Medulla oblongata (tissue), 1 donor: ENCODE data around the gene HMGA1.

ENCODE experiments used
- DNase-seq: peaks from one replicate; pipeline ENCODE4 v3.0.0-alpha.2; 2015; ENCODE audit errors: extremely low spot score

The HMGA1 gene, protein sequence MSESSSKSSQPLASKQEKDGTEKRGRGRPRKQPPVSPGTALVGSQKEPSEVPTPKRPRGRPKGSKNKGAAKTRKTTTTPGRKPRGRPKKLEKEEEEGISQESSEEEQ

DNA sequence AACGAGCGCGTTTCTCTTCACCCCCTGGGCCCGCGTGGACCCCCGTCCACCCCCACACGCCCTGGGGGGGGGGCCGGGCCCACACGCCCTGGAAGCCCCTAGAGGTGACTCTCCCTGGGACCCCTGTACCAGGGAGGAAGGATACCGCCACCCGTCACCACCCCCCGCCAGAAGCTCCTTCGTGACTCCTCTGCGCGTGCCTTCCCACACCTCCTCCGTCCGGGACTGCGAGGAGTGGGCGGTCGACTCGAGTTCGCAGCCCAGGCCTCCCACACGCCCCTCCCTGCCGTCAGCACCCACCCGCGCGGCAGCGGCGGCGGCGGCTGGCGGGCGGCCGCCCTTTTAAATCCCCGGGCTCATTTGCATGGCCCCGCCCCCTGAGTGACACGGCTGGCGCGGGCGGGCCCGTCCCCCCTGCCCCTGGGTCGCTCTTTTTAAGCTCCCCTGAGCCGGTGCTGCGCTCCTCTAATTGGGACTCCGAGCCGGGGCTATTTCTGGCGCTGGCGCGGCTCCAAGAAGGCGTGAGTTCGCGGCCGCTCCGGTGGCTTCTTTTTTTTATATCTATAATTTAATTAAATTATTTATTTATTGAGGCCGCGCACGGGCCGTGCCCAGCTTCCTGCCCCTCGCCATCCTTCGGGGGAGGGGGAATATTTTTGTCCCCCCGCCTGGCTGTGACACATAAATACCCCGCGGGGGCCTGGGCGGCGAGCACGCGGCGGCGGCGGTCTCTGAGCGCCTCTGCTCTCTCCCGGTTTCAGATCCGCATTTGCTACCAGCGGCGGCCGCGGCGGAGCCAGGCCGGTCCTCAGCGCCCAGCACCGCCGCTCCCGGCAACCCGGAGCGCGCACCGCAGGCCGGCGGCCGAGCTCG, at the start of gene HMGA1:
Gene HMGA1 (plus strand): TSS at position 431 of the 873 bp plus-strand sequence. CDS start 3,908 bp downstream, outside the sequence.
- peak; percentile 91 for DNase-seq

DNA sequence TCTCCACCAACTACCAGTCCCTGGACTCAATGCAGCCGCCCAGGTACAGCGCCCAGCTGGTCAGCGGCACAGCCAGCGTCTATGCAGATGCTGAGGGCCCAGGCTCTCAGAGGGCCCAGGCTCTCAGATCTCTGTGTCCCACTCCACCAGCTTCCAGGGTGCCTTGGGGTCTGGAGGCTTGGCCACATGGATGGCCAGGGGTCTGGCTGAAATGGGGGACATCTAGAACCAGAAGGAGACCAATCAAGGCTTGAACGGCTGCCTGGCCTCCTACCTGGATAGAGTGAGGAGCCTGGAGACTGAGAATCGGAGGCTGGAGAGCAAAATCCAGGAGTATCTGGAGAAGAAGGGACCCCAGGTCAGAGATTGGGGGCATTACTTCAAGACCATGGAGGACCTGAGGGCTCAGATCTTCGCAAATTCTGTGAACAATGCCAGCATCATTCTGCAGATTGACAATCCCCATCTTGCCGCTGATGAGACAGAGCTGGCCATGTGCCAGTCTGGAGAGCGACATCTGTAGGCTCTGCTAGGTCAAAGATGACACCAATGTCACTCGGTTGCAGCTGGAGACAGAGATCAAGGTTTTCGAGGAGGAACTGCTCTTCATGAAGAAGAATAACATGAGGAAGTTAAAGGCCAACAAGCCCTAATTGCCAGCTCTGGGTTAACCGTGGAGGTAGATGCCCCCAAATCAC, 46.7 kb upstream of the HMGA1 start:
- DNase-seq: peak; percentile 28

DNA sequence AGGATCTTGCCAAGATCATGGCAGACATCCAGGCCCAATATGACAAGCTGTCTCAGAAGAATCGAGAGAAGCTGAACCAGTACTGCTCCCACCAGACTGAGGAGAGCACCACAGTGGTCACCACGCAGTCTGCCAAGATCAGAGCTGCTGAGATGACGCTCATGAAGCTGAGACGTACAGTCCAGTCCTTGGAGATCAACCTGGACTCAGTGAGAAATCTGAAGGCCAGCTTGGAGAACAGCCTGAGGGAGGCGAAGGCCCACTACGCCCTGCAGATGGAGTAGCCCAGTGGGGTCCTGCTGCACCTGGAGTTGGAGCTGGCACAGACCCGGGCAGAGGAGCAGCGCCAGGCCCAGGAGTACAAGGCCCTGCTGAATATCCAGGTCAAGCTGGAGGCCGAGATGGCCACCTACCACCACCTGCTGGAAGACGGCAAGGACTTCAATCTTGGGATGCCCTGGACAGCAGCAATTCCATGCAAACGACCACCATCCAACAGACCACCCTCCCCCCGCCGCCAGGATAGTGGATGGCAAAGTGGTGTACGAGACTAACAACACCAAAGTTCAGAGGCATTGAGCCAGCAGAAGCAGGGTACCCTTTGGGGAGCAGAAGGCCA, 46.1 kb upstream of the HMGA1 start:
- no peak for DNase-seq

DNA sequence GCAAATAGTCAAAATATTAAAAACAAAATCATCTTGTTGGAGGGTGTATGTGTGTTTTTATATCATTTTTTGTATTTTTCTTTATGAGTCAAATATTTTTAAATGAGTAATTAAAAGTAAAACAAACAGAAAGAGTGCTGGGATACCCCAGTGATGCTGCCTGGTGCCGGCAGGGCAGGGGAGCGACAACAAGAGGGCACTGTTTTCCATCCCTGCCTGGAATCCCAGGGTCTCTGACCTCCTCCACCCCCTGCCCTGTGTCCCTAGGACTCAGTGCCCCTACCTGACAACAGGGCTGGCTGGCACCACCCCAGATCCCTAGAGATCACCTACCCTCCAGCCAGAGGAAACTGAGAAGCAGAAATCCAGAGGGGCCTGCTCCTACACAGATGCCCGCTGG, 41.9 kb upstream of the HMGA1 start:
- no peak for DNase-seq

DNA sequence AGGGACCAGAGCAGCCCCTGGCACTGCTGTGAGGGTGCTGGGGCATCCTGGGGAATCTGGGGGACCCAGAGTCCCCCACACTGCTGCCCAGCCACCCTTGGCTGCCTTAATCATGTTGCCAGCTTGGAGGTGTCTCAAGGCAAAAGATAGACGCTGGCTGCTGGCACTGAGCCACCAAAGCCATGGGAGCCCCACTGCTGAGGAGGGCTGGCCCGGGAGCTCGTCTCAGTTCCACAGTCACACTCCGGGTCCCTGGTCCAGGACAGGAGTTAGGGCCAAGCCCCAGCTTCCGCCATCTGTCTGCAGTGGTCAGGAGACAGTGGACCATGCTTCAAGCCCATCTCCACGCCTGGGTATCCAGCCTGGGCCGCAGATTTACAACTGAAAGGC, 41.0 kb upstream of the HMGA1 start:
- DNase-seq: no peak

DNA sequence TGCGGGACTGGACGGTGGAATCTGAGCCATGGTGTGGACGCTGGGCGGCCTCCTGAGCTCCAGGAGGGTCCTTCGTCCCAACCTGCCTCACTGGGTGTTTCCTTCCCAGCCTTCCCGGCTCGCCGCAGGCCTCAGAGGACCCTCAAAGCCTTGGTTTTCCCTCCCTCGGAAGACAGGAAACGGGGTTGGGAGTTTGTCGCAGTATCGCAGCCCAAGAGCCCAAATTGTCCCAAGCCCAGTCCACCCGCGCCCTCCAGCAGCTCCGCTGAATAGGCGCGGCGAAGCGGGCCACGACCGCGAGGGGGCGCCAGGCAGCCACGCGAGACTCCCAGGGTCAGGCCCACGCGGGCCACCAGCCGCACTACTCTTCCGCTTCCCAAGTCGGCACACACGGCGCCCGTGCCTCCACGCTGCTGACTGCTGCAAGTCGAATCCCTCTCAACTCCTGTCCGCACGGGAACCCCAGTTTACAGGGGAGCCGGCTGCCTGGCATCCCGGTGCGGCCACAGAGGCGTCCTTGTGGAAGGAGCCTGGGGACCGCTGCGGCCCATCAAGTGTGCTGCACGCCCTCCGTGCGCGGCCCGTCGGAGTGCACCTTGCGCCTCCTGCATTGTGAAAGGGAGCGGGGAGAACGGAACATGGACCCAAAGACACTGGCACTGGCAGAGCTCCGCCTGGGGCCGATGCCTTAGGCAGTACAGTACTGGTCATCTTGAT, 40.4 kb upstream of the HMGA1 start:
- peak; percentile 88 for DNase-seq

DNA sequence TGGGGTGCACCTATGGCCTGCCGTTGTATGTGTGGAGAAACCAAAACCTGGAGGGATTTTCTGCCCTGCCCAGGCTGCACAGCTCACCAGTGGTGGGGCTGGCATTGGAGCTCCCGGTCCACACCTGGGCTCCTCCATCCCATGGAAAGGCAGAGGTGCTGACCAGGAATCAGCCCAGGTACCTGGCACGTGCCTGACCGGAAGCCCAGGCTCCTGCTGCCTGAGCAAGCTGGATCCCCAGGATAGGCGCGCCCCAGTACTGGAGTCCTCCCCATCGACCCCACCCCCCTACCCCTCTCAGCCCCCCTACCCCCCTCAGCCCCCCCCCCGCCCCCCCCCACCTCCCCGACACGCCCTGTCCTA, 39.9 kb upstream of the HMGA1 start:
- DNase-seq: no peak

DNA sequence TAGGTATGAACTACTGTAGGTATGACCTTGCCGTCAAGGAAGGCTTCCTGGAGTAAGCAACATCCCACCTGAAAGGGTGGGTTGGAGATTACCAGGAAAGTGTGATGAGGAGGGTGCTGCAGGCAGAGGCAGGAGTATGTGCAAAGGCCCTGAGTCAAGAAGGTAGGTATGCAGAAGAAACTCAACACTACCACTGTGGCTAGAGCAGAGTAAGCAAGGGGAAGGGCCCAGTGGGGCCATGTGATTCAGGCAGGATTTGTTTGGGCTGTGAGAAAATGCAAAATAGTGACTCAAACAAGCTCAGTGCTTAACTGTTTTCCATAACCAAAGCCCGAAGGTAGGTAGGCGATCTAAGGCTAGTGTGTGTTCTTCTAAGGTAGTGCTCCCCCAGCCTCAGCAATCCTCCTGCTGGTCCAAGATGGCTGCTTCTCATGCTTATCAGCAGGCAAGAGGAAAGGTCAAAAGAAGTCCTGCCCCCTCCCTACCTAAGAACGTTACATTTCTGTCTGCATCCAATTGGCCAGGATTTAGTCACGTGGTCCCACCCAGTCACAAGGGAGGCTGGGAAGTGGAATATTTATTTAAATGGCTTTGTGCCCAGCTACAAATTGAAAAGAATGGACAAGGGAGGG, 36.2 kb upstream of the HMGA1 start:
- DNase-seq: no peak

DNA sequence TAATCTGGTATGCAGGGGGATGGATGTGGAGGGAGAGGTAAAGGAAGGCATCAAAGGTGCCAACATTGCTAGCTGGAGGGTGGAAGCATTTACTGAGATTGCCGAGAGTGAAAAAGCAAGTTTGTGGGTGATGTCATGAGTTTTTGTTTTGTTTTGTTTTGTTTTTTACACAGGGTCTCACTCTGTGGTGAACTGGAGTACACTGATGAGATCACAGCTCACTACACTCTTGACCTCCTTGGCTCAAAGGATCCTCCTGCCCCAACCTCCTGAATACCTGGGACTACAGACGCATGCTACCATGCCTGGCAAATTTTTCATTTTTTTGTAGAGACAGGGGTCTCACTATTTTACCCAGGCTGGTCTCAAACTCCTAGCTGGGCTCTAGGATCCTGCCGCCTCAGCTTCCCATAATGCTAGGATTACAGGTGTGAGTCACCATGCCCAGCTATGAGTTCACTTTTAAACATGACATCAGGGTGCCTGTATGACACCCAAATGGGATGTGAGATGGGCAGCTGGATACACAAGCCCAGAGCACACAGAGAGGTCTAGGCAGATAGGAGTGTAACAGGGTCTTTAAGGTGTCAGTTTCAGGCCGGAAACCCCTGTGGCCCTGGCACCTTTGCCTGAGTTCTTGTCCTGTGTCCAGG, 35.1 kb upstream of the HMGA1 start:
- no peak for DNase-seq

DNA sequence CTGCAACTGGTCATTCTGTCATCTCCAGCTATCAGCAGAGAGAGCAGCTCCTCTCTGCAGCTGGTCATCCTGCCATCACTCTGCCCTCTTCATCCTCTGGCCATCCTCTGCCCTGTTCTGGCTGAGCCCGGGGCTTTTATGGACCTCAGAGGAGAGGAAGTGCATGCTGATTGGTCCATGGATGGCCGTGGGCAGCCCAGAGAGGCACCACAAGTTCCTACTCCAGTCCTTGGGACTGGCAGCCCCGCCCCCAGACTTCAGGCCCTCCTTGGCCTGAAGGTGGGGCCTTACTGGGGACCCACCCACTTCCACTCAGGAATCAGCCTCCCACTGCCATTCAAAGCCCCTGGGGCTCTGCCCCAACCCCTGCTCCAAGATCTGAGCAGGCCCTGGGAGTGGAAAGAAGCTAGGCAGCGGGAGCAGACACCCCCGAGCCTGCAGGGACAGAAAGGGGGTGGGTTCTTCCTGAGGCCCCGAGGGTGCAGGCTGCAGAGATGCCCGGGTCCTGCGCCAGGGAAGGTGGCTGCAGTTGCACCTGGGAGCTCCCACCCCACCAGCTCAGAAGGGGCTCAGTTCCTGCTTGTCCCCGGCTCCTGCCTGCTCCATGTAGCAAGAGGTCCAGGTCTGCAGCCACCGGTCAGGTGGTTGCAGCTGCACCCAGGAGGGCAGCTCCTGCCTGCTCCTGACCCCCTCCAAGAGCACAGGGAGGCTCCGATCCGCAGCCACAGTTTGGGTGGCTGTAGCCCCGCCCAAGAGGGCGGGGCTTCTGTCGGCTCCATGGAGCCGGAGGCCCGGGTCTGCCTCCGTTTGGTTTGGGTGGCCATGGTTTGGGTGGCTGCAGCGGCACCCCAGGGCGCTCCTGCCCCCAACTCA, 34.1 kb upstream of the HMGA1 start:
- no peak for DNase-seq

DNA sequence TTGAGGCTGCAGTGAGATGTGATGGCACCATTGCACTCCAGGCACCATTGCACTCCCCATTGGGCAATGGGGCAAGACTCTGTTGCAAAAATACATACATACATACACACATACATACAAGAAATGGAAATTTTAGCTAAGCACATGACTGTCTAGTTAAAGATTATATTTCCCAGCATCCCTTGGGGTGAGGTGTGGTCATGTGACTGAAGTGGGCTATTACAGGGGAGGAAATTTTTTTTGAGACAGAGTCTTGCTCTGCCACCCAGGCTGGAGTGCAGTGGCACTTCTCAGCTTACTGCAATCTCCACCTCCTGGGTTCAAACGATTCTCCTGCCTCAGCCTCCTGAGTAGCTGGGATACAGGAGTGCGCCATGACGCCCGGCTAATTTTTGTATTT, 32.0 kb upstream of the HMGA1 start:
- DNase-seq: no peak

DNA sequence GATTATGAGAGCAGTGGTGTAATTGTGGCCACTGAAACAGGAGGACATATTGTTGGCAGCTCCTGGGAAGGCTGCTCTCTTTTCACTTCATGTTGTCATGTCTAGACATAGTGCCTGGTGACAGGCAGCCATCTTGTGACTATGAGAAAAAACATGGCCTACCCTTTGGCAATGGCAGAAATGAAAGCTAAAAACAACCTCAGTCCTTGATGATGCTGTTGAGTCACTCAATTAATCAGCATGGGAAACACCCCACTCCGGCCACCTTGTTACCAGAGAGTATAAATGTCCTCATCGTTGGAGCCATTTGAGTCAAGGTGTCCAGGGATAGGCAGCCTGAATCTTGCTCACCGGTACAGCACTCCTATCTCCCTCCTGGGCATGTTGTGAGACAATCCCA, 31.2 kb upstream of the HMGA1 start:
- DNase-seq: no peak

DNA sequence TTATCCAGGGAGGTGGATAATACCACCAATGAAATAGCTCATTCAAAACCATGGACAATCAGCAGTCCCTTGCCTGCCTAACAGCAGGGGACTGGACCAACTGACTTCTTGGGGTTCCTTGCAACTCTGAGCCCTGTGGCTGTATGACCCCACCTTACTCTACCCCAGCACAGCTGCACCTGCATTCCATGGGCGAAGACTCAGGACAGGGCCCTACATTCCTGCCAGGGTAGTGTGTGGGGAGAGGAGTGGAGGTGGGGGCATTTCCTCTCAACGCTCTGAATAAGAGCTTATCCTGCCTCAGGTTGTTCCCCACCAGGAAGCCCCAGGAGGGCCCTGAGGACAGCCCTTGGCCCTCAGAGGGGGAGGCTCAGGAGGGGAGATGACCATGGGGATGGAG, 30.8 kb upstream of the HMGA1 start:
- no peak for DNase-seq

DNA sequence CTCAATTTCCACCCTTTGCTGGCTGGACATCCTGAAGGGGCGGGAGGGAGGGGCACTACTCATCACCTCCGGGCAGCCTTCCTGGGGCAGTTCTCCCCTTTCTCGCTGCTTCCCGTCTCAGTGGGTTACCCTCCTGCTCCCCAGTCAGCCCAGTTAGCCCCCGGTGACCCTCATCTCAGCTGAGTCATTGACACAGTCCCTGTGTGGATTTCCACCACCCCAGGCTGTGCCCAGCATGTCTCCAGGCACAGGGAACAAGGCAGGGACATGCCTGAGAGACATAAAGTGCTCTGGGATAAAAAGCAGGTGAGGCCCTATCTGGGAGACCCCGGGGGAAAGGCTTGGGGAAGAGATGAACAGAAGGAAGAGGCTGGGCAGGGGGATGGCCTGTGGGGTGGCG, 29.9 kb upstream of the HMGA1 start:
- no peak for DNase-seq

DNA sequence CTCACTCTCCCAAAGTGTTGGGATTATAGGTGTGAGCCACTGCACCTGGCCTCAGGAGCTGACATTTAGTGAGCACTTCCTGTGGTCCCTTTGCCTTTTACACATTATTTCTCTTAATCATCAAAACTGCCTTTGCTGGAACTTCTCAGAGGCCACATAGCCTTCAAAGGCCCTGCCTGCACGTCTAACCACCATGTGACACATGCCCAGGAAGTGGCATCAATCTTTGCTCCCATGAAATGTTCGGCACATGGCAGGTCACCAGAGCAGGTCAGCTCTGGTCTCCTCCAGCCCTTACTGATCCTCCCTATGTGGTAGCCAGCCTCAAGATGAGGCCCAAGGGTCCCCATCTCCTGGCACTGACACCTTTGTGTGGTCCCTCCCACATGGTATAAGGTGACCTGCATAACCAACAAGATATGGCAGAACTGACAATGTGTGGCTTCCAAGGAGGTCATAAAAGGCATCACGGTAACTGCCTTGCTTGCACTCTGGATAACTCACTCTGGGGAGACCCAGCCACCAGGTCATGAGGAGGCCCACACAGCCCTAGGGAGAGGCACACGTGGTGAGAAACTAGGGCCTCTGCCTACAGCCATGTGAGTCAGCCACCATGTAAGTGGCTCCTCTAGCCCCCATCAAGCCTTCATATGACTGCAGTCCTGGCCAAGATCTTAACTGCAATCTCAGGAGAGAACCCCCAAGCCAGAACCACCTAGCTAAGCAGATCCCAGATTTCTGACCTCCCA, 28.8 kb upstream of the HMGA1 start:
- no peak for DNase-seq

DNA sequence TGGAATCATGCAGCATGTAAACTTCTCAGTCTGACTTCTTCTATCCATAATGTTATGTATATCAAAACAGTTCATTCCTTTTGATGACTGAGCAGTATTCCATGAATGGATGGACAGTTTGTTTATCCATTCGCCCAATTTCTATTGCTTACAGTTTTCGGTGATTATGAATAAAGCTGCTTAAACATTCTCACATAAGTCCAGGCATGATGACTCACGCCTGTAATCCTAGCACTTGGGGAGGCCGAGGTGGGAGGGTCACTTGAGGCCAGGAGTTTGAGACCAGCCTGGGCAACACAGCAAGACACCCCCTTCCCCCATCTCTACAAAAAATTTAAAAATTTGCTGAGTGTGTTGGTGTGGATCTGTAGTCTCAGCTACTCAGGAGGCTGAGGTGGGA, 22.9 kb upstream of the HMGA1 start:
- DNase-seq: no peak

DNA sequence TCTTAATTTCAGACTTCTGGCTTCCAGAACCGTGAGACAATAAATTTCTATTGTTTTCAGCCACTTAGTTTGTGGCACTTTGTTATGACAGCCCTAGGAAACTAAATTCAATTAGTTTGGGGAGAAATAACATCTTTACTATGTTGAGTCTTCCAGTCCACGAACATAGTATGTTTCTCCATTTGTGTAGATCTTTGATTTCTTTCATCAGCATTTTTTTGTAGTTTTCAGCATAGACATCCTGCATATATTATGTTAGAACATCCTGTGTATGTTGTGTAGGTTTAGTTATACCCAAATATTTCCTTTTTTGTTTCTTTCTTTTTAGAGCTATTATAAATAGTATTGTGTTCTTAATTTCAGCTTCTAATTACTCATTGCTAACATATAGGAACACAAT, 18.0 kb upstream of the HMGA1 start:
- no peak for DNase-seq

DNA sequence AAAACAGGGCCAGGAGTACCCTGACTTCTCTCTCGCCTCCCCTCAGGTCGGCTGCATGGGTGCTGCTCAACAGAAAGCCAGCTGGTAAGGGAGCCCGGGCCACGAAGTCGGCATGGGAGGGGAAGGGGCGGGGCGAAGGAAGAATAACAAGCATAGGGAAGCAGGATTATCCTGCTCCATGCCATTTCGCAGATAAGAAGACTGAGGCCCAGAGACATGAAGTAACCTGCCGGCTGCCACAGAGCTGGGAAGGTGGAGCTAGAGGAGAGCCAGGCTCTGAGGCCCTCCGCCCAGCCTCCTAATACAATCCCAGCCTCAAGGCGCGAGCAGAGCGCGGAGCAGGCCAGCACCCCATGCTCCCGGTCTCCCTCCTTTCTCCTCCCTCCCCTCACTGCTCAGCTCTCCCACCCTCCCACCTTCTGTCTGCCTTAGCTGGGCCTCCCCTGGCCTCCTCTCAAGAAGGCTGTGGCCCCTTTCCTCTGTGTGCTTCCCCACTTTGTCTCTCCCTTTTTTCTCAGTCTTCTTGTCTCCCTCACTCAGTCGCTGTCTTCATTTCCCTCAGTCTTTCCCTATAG, 13.2 kb upstream of the HMGA1 start:
- DNase-seq: no peak
